Tibial nerve (tissue), 4 donors: ENCODE results near the gene PCDH12. TPM values are rescaled to one million over a fixed set of nuclear protein-coding genes. Genes with fewer than 3 reads are reported as not detected.

Experiments used
- DNase-seq, 2 donors: peaks; one replicate each; pipeline ENCODE4 v3.0.0-alpha.2; 2019; ENCODE audit warnings: low spot score in 2 of 2
- H3K27ac ChIP-seq, 4 donors: fragments of 200-600 bp; sonication (generic) in 3 of 4; one replicate each; pipeline ENCODE4 v1.5.1; 2017 to 2019; ENCODE audit warnings: mild to moderate bottlenecking in 1 of 4
- H3K27me3 ChIP-seq, 2 donors: fragments of 200-600 bp; sonication (generic) in 1 of 2; one replicate each; pipeline versions ENCODE4 v1.5.1 to v1.6.0; 2017 to 2019
- H3K36me3 ChIP-seq, 3 donors: fragments of 200-600 bp; sonication (generic); one replicate each; pipeline ENCODE4 v1.5.1; 2018 to 2019
- H3K4me1 ChIP-seq, 4 donors: fragments of 200-600 bp; sonication (generic) in 3 of 4; one replicate each; pipeline ENCODE4 v1.5.1; 2017 to 2019
- H3K4me3 ChIP-seq, 4 donors: fragments of 200-600 bp; sonication (generic) in 3 of 4; one replicate each; pipeline ENCODE4 v1.5.1; 2017 to 2019; ENCODE audit warnings: mild to moderate bottlenecking in 1 of 4, moderate library complexity in 1 of 4
- H3K9me3 ChIP-seq, 4 donors: fragments of 200-600 bp; sonication (generic) in 3 of 4; one replicate each; pipeline ENCODE4 v1.5.1; 2017 to 2019
- EP300 ChIP-seq, 2 donors: sonication (generic); formaldehyde crosslinking; IDR thresholded peaks; one replicate each; pipeline ENCODE4 v1.6.1; 2017; ENCODE audit warnings: antibody characterized with exemption in 2 of 2, mild to moderate bottlenecking in 1 of 2
- POLR2A ChIP-seq, 2 donors: fragments of 450-650 bp; IDR thresholded peaks; one replicate each; pipeline ENCODE4 v1.6.1; 2017; ENCODE audit warnings: antibody characterized with exemption in 2 of 2, mild to moderate bottlenecking in 2 of 2, moderate library complexity in 2 of 2
- WGBS, 2 donors: methylation state at CpG; one replicate each; pipeline ENCODE4 v1.1.5; 2018; 5-methylcytosine and 5-hydroxymethylcytosine counted together
- total RNA-seq, 4 donors: library from RNA; depleted of rRNA; stranded (reverse); fragments of >200 nt; gene quantifications; one replicate each; pipeline ENCODE4 v1.1.0, GENCODE V29; 2016
- TF ChIP-seq, protein P1 (sequence below), 5 experiments: fragments of 200-600 bp in 3 of 5; fragments of 450-650 bp in 2 of 5; sonication (generic) in 3 of 5; IDR thresholded peaks; one replicate each; pipeline ENCODE4 v1.5.1; 2016 to 2019; ENCODE audit warnings: antibody characterized with exemption in 5 of 5, mild to moderate bottlenecking in 3 of 5, moderate library complexity in 2 of 5

PCDH12 gene
- total RNA-seq, 4 donors from 2014 or later, result 1.0 to 4.5 (median 2.6) TPM

DNA sequence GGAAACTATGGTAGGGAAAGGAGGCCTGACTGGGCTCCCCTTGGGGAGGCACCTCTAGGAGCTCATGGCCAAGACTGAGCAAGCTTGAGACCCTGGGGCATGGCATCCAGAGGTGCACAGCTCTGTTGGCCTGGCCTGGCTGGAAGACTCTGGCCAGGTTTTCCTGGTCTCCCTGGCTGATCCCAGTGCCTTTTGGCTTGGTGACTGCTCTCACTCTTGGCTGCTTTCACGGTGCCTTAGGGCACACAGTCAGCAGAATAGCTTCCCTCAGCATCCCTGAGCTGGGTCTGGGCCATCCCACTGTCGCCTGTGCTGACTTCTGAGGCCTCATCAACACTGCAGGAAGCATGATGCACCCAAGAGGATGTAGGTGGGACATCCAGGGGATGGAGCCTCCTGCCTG, 47.7 kb downstream of the PCDH12 start:
- DNase-seq, result no peak

DNA sequence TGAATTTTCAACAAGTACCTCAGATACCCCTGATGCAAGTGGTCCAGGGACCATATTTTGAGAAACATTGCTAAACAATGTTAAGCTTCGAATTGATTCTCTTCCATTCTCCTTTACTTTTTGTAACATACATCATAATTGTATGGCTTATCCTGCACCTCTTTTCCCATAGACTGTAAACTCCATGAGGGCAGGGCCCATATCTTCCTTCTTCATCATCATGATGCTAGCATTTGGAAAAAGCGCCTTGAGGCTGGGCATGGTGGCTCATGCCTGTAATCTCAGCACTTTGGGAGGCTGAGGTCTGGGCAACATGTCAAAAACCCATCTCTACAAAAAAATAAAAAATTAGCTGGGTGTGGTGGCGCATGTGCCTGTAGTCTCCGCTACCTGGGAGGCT, 48.8 kb downstream of the PCDH12 start:
- 80 to 81% methylated on average over 4 of the region's 4 CpGs for WGBS, 2 donors
- H3K27ac ChIP-seq, result no peak overlapping the region
- TF ChIP-seq, protein P1, sequence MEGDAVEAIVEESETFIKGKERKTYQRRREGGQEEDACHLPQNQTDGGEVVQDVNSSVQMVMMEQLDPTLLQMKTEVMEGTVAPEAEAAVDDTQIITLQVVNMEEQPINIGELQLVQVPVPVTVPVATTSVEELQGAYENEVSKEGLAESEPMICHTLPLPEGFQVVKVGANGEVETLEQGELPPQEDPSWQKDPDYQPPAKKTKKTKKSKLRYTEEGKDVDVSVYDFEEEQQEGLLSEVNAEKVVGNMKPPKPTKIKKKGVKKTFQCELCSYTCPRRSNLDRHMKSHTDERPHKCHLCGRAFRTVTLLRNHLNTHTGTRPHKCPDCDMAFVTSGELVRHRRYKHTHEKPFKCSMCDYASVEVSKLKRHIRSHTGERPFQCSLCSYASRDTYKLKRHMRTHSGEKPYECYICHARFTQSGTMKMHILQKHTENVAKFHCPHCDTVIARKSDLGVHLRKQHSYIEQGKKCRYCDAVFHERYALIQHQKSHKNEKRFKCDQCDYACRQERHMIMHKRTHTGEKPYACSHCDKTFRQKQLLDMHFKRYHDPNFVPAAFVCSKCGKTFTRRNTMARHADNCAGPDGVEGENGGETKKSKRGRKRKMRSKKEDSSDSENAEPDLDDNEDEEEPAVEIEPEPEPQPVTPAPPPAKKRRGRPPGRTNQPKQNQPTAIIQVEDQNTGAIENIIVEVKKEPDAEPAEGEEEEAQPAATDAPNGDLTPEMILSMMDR (IDR thresholded peaks at IDR 0.05), result no peak
- TF ChIP-seq EP300 (IDR thresholded peaks at IDR 0.05) (no peak), POLR2A (IDR thresholded peaks at IDR 0.05) (no peak)
- peaks cover 0 to 9% (median 7%) of the 10 kb centered on the region in 4 donors for H3K4me1 ChIP-seq
- H3K27me3 ChIP-seq, result no peaks in the 10 kb centered on the region
- no peaks in the 10 kb centered on the region for H3K9me3 ChIP-seq
- H3K4me3 ChIP-seq, result no peak overlapping the region
- no peaks in the 10 kb centered on the region for H3K36me3 ChIP-seq
- no peak for DNase-seq

More for the DNA sequence above, 47.7 kb downstream of the PCDH12 start:
- TF ChIP-seq EP300 (IDR thresholded peaks at IDR 0.05) (no peak), POLR2A (IDR thresholded peaks at IDR 0.05) (no peak)
- TF ChIP-seq, protein P1 (IDR thresholded peaks at IDR 0.05), result no peak
- no peak overlapping the region for H3K27ac ChIP-seq
- peaks cover 0 to 11% (median 9%) of the 10 kb centered on the region in 4 donors for H3K4me1 ChIP-seq
- H3K27me3 ChIP-seq, result no peaks in the 10 kb centered on the region
- 33 to 63% methylated on average over 2 of the region's 2 CpGs for WGBS, 2 donors
- H3K36me3 ChIP-seq, result no peaks in the 10 kb centered on the region
- no peaks in the 10 kb centered on the region for H3K9me3 ChIP-seq
- H3K4me3 ChIP-seq, result no peak overlapping the region

DNA sequence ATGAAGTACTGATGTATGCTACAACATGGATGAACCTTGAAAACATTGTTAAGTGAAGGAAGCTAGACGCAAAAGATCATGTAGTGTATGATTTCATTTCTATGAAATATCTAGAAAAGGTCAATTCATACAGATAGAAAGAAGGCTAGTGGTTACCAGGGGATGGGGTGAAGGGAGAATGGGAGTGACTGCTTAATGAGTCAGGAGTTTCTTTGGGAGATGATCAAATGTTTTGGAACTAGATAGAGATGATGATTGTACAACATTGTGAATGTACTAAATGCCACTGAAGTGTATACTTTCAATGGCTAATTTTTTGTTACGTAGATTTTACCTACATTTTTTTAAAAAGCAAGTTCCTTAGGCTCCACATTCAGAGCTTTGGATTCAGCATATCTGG, 49.2 kb downstream of the PCDH12 start:
- no peak for DNase-seq

DNA sequence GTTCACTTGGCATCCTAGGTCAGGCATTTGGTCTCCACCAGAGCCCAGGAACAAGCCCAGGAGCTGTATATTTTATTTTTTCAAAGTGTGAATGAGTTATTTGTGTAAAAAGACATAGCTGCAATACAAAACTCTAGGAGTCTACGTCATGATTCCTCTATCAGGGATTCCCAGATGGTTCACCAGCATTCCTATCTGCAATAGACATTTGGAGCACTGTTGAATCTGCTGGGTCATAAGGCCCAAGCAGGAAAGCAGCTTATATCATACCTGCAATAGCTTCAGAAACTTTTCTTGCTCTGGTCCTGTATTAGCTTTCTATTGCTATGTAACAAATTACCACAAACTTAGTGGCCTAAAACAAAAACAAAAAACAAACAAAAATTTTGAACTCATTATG, 51.0 kb downstream of the PCDH12 start:
- TF ChIP-seq EP300 (IDR thresholded peaks at IDR 0.05) (no peak), POLR2A (IDR thresholded peaks at IDR 0.05) (no peak)
- TF ChIP-seq, protein P1 (IDR thresholded peaks at IDR 0.05), result no peak
- Histone ChIP-seq H3K4me1 (no peaks in the 10 kb centered on the region), H3K27me3 (no peaks in the 10 kb centered on the region), H3K36me3 (no peaks in the 10 kb centered on the region), H3K9me3 (no peaks in the 10 kb centered on the region), H3K4me3 (no peak overlapping the region), H3K27ac (no peak overlapping the region)
- DNase-seq, result no peak
- WGBS, 2 donors, result 0% methylated on average over 1 of the region's 1 CpG

More for the DNA sequence above, 49.2 kb downstream of the PCDH12 start:
- H3K36me3 ChIP-seq, result no peaks in the 10 kb centered on the region
- TF ChIP-seq, protein P1 (IDR thresholded peaks at IDR 0.05), result no peak
- TF ChIP-seq EP300 (IDR thresholded peaks at IDR 0.05), result no peak
- TF ChIP-seq POLR2A (IDR thresholded peaks at IDR 0.05), result no peak
- H3K27me3 ChIP-seq, result no peaks in the 10 kb centered on the region
- no peak overlapping the region for H3K4me3 ChIP-seq
- H3K27ac ChIP-seq, result no peak overlapping the region
- H3K4me1 ChIP-seq, result peaks cover 0 to 4% (median 3%) of the 10 kb centered on the region in 4 donors
- no peaks in the 10 kb centered on the region for H3K9me3 ChIP-seq
- WGBS, 2 donors, result 78 to 83% methylated on average over 2 of the region's 2 CpGs

DNA sequence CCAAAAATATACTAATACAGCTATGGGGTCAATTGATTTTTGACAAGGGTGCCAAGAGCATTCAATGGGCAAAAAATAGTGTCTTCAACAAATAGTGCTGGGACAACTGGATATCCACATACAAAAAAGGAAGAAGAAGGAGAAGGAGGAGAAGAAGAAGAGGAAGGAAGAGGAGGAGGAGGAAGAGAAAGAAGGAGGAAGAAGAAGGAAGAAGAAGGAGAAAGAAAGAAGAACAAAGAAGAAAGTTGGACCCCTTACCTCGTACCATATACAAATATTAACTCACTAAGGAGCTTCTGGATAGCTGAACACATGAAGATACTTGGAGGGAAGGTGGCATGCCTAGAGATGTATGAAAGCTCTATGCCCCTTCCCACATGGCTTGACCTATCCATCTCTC, 51.5 kb downstream of the PCDH12 start:
- H3K36me3 ChIP-seq, result no peaks in the 10 kb centered on the region
- WGBS, 2 donors, result 0 to 50% methylated on average over 1 of the region's 1 CpG
- no peaks in the 10 kb centered on the region for H3K4me1 ChIP-seq
- TF ChIP-seq EP300 (IDR thresholded peaks at IDR 0.05) (no peak), POLR2A (IDR thresholded peaks at IDR 0.05) (no peak)
- TF ChIP-seq, protein P1 (IDR thresholded peaks at IDR 0.05), result no peak
- no peak for DNase-seq
- H3K9me3 ChIP-seq, result no peaks in the 10 kb centered on the region
- no peak overlapping the region for H3K27ac ChIP-seq
- H3K4me3 ChIP-seq, result no peak overlapping the region
- H3K27me3 ChIP-seq, result no peaks in the 10 kb centered on the region
